ENCODE data around the gene VAMP7.

DNA sequence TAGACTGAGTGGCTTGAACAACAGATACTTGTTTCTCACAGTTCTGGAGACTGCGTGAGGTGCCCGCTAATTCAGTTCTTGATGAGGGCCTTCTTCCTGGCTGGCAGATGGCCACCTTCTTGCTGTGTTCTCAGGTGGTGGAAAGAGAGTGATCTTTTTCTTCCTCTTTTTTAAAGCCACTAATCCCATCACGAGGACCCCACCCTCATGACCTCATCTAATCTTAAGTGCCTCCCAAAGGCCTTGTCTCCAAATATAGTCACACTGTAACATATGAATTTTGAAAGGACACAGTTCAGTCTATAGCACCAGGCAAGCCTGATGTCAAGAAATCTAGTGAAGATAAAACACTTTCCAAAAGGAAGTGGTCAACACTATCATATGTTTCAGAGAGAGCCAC lies 12.4 kb downstream of the VAMP7 start:
- TF ChIP-seq ZFP3 (CRISPR knock-in tag; IDR thresholded peaks at IDR 0.05) (no peak), TOX (CRISPR knock-in tag; IDR thresholded peaks at IDR 0.05; ENCODE audit: borderline replicate concordance) (no peak), ZNF565 (CRISPR knock-in tag; conservative IDR thresholded peaks at IDR 0.05; ENCODE audit: low read depth) (no peak), TCF4 (CRISPR knock-in tag; IDR thresholded peaks at IDR 0.05; ENCODE audit: borderline replicate concordance) (no peak), ARNTL (CRISPR knock-in tag; IDR thresholded peaks at IDR 0.05; ENCODE audit: borderline replicate concordance, low read depth) (no peak), ESRRG (CRISPR knock-in tag; IDR thresholded peaks at IDR 0.05) (no peak), ISL1 (CRISPR knock-in tag; IDR thresholded peaks at IDR 0.05) (no peak), PPARA (CRISPR knock-in tag; IDR thresholded peaks at IDR 0.05; ENCODE audit: borderline replicate concordance) (no peak), ZFP30 (CRISPR knock-in tag; IDR thresholded peaks at IDR 0.05) (no peak), RARB (CRISPR knock-in tag; IDR thresholded peaks at IDR 0.05) (no peak)
- TF ChIP-seq, protein P1, sequence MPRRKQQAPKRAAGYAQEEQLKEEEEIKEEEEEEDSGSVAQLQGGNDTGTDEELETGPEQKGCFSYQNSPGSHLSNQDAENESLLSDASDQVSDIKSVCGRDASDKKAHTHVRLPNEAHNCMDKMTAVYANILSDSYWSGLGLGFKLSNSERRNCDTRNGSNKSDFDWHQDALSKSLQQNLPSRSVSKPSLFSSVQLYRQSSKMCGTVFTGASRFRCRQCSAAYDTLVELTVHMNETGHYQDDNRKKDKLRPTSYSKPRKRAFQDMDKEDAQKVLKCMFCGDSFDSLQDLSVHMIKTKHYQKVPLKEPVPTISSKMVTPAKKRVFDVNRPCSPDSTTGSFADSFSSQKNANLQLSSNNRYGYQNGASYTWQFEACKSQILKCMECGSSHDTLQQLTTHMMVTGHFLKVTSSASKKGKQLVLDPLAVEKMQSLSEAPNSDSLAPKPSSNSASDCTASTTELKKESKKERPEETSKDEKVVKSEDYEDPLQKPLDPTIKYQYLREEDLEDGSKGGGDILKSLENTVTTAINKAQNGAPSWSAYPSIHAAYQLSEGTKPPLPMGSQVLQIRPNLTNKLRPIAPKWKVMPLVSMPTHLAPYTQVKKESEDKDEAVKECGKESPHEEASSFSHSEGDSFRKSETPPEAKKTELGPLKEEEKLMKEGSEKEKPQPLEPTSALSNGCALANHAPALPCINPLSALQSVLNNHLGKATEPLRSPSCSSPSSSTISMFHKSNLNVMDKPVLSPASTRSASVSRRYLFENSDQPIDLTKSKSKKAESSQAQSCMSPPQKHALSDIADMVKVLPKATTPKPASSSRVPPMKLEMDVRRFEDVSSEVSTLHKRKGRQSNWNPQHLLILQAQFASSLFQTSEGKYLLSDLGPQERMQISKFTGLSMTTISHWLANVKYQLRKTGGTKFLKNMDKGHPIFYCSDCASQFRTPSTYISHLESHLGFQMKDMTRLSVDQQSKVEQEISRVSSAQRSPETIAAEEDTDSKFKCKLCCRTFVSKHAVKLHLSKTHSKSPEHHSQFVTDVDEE (CRISPR knock-in tag; IDR thresholded peaks at IDR 0.05): no peak
- TF ChIP-seq, protein P2, sequence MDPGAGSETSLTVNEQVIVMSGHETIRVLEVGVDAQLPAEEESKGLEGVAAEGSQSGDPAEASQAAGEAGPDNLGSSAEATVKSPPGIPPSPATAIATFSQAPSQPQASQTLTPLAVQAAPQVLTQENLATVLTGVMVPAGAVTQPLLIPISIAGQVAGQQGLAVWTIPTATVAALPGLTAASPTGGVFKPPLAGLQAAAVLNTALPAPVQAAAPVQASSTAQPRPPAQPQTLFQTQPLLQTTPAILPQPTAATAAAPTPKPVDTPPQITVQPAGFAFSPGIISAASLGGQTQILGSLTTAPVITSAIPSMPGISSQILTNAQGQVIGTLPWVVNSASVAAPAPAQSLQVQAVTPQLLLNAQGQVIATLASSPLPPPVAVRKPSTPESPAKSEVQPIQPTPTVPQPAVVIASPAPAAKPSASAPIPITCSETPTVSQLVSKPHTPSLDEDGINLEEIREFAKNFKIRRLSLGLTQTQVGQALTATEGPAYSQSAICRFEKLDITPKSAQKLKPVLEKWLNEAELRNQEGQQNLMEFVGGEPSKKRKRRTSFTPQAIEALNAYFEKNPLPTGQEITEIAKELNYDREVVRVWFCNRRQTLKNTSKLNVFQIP (CRISPR knock-in tag; IDR thresholded peaks at IDR 0.05; ENCODE audit: borderline replicate concordance, low read depth): no peak
- TF ChIP-seq, protein P3, sequence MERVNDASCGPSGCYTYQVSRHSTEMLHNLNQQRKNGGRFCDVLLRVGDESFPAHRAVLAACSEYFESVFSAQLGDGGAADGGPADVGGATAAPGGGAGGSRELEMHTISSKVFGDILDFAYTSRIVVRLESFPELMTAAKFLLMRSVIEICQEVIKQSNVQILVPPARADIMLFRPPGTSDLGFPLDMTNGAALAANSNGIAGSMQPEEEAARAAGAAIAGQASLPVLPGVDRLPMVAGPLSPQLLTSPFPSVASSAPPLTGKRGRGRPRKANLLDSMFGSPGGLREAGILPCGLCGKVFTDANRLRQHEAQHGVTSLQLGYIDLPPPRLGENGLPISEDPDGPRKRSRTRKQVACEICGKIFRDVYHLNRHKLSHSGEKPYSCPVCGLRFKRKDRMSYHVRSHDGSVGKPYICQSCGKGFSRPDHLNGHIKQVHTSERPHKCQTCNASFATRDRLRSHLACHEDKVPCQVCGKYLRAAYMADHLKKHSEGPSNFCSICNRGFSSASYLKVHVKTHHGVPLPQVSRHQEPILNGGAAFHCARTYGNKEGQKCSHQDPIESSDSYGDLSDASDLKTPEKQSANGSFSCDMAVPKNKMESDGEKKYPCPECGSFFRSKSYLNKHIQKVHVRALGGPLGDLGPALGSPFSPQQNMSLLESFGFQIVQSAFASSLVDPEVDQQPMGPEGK (CRISPR knock-in tag; IDR thresholded peaks at IDR 0.05; ENCODE audit: borderline replicate concordance): no peak
- TF ChIP-seq, protein P4, sequence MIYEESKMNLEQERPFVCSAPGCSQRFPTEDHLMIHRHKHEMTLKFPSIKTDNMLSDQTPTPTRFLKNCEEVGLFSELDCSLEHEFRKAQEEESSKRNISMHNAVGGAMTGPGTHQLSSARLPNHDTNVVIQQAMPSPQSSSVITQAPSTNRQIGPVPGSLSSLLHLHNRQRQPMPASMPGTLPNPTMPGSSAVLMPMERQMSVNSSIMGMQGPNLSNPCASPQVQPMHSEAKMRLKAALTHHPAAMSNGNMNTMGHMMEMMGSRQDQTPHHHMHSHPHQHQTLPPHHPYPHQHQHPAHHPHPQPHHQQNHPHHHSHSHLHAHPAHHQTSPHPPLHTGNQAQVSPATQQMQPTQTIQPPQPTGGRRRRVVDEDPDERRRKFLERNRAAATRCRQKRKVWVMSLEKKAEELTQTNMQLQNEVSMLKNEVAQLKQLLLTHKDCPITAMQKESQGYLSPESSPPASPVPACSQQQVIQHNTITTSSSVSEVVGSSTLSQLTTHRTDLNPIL (CRISPR knock-in tag; IDR thresholded peaks at IDR 0.05; ENCODE audit: low read depth): no peak

Measured in SK-N-SH treated with all-trans-retinoic acid at 6 μM for 48 hours (cell line).